GM10847 (cell line): Measurements from ENCODE around the gene DACT2.

Experiments
- POLR2A ChIP-seq: IDR thresholded peaks from 2 replicates; pipeline ENCODE4 v1.6.1; 2011; ENCODE audit not compliant: insufficient read length; ENCODE audit errors: extremely low read depth

DACT2 gene

GRCh38 chr6:168315596-168315995 lies 4.0 kb downstream of the DACT2 start:
- no peak for TF ChIP-seq POLR2A

DNA sequence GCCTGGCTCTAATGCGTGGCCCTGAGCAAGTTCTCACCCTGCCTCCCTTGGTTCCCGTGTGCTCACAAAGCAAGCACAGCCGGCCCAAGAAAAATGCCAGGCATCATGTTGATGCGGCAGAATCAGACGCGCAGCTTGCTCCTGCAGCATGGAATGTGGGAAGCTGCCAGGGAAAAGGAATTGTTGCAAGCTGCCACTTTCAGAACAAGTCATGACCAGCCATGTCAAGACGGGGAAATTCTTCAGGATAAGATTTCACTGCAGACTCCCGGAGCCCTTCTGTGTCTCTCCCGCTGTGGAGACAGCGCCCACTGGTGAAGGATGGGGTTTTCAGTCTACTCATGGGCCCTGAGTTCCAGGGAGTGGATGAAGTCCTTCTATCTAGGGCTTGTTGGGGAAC lies 4.6 kb downstream of the DACT2 start:
- TF ChIP-seq POLR2A = no peak

GRCh38 chr6:168314021-168314420 lies 5.6 kb downstream of the DACT2 start:
- TF ChIP-seq POLR2A = no peak

DNA sequence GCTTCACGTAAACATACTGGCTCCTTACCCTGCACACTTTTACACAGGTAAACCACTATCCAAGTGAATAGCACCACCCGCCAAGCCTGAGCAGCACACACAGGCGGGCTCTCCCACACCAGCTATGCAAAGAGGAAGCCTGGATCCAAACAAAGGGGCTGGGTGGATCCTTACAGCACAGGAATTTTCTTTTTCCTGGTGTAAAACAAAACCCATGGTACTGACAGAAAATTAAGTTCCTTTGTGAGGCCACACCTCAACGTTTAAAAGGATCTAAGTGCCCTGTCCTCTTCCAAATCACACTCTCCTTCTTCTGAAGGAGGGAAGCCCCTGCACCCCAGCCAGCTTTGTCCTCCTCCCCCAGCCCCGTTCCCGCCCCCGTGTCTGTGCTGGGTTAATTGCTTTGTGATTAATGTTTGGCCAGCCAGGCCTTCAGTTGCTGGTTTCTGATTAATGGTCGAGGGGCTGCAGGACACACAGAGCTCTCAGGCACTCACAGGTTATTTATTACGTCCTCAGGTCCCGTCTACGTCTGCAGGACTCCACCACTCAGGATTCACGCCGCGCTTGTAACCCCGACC lies 6.1 kb downstream of the DACT2 start:
- TF ChIP-seq POLR2A = no peak

GRCh38 chr6:168311410-168312124 lies 8.0 kb downstream of the DACT2 start:
- TF ChIP-seq POLR2A = no peak

GRCh38 chr6:168310945-168311344 lies 8.6 kb downstream of the DACT2 start:
- no peak for TF ChIP-seq POLR2A

DNA sequence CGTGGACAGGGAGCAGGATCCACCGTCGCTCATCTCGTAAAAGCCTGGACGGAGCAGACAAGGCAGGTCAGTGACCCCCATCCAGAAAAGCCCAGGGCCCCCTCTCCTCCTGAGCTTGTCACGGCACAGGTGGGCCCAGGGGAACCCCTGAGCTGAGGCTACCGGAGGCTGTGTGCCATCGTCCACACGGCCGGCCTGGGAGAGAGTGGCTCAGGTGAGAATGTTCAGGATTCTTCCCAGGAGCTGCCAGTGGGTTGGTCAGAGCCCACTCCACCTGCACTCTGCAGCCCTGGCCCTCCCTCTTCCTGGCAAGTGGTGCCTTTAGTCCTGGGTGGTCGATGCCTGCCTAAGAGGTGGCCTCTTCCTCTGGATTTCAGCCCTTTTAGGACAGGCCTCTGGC lies 9.2 kb downstream of the DACT2 start:
- TF ChIP-seq POLR2A = no peak

GRCh38 chr6:168309997-168310396 lies 9.6 kb downstream of the DACT2 start:
- no peak for TF ChIP-seq POLR2A

DNA sequence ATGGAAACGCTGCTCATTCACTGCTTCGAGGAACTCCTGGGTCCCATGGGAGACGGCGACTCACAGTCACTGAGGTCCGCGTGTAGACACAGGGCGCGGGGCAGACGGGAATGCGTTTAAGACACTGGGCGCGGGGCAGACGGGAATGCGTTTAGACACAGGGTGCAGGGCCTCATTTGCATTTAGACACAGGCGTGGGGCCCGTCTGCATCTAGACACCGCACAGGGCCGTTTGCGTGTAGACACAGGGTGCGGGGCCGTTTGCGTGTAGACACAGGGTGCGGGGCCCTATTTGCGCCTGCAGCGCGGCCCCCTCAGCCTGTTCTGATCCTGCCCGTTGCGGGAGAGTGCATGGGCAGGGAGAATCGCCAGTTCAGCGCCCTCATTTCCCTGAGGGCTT lies 10.4 kb downstream of the DACT2 start:
- no peak for TF ChIP-seq POLR2A

DNA sequence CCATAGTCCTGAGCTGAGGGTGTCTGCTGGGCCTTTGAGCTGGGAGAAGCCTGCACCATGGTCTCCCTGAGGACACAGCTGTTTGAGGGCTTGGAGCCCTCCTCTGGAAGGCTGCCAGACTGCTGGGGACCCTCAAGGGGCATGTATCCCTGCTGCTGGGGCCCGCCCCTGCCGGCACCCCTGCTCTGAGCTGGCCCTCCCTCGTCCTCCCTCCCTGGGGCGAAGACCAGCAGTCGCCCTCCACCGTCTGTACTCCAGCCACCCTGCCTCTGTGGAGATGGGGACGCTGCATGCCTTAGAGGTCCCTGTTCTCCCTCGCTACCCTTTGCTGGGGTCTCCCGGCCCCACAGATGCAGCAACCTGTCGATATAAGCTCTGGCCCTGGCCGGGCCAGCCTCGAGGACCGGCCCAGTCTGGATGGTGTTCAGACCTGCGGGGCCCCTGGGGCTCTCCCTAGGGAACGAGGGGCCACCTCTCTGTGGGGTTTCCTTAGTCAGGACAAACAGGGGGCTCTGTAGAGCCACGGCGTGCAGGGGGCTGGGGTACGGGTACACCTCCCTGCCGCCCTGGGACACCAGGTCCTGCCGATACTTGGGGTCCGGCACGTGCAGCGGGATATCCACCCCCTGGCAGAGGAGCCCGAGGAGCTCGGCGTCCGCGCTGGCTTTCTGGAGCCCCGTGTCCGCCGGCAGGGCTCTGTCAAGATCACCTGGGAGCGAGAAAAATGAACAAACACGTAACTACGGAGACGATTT lies 11.0 kb downstream of the DACT2 start:
- TF ChIP-seq POLR2A = no peak

- TF ChIP-seq POLR2A = no peak
These were observed 11.9 kb downstream of the DACT2 start for GRCh38 chr6:168307695-168308021.

GRCh38 chr6:168307015-168307694 lies 12.4 kb downstream of the DACT2 start:
- TF ChIP-seq POLR2A = no peak

DNA sequence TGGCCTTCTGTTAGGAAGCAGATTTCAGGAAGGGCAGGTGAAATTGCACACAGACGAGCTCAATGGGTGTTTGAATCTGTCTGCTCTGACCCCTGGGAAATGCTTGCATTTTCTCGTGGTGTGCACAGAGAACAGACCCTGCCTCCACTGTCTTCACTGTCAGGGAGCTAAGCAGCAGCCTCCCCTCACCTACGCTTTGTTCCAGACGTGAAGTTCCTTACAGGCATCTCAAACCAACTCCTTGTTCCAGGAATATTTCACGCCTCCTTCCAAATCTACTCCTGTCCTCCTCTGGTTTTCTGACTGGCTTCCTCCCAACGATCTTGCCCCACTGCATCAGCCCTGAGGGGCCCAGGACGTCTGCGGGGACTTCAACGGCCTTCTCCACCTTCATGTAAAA lies 13.7 kb downstream of the DACT2 start:
- no peak for TF ChIP-seq POLR2A

DNA sequence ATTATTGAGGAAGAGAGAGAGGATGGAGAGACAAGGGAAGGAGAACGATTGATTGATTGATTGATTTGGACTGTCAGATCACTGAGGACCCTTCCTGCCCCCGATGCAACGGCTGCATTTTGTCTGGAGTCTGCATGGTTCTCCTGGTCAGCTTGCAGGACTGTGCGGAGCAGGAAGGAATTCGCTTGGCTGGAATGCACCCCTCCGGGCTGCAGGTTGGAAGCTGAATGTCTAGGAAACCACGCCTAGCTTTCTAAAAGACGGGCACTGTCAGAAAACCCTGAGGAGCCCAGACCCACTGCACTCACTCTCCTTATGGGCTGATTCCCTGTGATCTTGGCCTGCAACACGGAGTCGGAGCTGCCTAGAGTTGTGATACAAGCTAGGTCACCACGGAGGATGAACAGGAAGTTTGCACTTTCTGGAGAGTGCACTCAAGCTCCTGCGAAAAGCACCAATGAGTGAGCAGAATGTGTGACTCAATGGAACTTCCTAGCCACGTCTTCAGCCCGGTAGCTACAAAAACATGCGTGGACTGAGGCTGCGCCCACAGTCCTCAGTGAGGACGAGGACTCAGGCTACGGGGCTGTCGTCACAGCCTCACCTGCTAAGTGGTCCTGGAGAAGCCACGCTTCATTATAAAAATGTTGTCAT lies 14.4 kb downstream of the DACT2 start:
- TF ChIP-seq POLR2A = no peak

DNA sequence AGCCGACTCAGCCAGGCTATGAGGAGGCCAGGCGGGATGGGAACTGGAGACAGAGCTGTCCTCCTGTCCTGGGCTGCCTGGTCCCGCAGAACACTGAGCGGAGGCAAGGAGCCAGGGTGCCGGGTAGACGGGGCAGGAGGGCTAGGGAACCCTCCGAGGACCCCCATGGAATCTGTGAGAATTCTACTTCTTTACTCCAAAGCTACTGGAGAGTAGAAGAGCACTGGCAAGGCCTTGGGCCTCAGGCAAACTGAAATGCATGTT lies 14.9 kb downstream of the DACT2 start:
- TF ChIP-seq POLR2A = no peak
